Peyer's patch (tissue), 4 donors: ENCODE results near the gene SYT9.

Experiments
- CTCF ChIP-seq, 6 experiments: fragments of 450-650 bp in 4 of 6; fragments of 200-600 bp in 2 of 6; sonication (generic) in 1 of 6; IDR thresholded peaks; one replicate each; pipeline ENCODE4 v1.5.1; 2017 to 2019; ENCODE audit warnings: antibody characterized with exemption in 6 of 6, mild to moderate bottlenecking in 3 of 6, moderate library complexity in 1 of 6
- POLR2A ChIP-seq, 2 donors: fragments of 450-650 bp; IDR thresholded peaks; one replicate each; pipeline ENCODE4 v1.5.1; 2017; ENCODE audit warnings: antibody characterized with exemption in 2 of 2, mild to moderate bottlenecking in 2 of 2, moderate library complexity in 2 of 2

- TF ChIP-seq CTCF (IDR thresholded peaks at IDR 0.05) (no peak), POLR2A (IDR thresholded peaks at IDR 0.05) (no peak)
Observed at GRCh38 chr11:7418061-7418460, 166.4 kb downstream of the SYT9 start.
